ENCODE results near the gene LHFPL3. TPM values are rescaled to one million over a fixed set of nuclear protein-coding genes. Genes with fewer than 3 reads are reported as not detected.

The LHFPL3 gene
- total and polyA plus RNA-seq, 2 donors (not counting 3 experiments of a cell fraction or from before 2014, with no cell fraction given): not detected

DNA sequence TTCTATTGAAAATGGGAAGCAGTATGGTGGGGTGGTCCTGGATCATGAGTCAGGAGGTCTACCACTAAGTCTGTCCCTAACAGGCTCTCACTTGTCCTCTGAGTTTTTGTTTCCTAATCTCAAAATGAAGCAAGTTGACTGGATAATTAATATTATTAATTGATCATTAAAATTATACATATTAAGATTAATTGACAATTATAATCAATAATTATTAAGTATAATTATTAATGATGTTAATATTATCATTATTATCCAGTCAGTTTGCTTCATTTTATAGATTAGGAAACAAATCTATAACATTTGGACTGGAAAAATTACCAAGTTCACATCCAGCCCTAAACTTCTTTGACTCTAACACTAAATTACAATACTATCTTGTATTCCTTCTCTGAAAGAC is 511.4 kb downstream of the LHFPL3 start:
- no peaks in the 10 kb centered on the region for H3K79me2 ChIP-seq (ENCODE audit: control insufficient read depth, insufficient read depth, low read length)
- H3K27ac ChIP-seq (ENCODE audit: insufficient read depth, low read depth, low read length): no peak overlapping the region
- no peaks in the 10 kb centered on the region for H3K4me1 ChIP-seq (ENCODE audit: control insufficient read depth, extremely low read depth, insufficient read depth, low read length)
- no peaks in the 10 kb centered on the region for H3K9me3 ChIP-seq (replicated peaks; ENCODE audit: control insufficient read depth, insufficient read depth, low read length)
- CTCF ChIA-PET: interaction anchor here (1.2 kb wide), 1 partner anchor 196 kb away, joined by 4 read pairs; no protein-coding TSS in a partner anchor
- POLR2A ChIA-PET: no interaction called here
- TF ChIP-seq, protein P1, sequence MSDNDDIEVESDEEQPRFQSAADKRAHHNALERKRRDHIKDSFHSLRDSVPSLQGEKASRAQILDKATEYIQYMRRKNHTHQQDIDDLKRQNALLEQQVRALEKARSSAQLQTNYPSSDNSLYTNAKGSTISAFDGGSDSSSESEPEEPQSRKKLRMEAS (IDR thresholded peaks at IDR 0.05; ENCODE audit: insufficient read depth, insufficient read length): no peak
- dilution Hi-C loops (cut with MboI; ENCODE audit: extremely low pct_ligation_motif_present, low sequenced_read_pairs) (no loop called here), intact Hi-C loops (cut with micrococcal nuclease) (no loop called here)
- H3K4me3 ChIP-seq (replicated peaks in 1 of 3; ENCODE audit: insufficient read depth in 1 of 3, low read depth in 1 of 3, low read length in 3 of 3): no peak overlapping the region
- H3K9ac ChIP-seq (replicated peaks; ENCODE audit: extremely low read depth, insufficient read depth, low read length): no peak overlapping the region
- no peak overlapping the region for H2AFZ ChIP-seq (ENCODE audit: low read depth, low read length)
- DNase-seq (ENCODE audit: low read depth, low spot score) (no peak), FAIRE-seq (no peak)
- peaks cover 0 to 5% of the 10 kb centered on the region in 2 experiments for H3K27me3 ChIP-seq (ENCODE audit: control insufficient read depth in 2 of 2, insufficient read depth in 2 of 2, low read length in 2 of 2)
- H3K36me3 ChIP-seq (ENCODE audit: control insufficient read depth in 2 of 2, extremely low read depth in 1 of 2, insufficient read depth in 2 of 2, low read length in 2 of 2): no peaks in the 10 kb centered on the region
- BruUV-seq (replicated peaks): no TSS peak
- no peaks in the 10 kb centered on the region for H3K9me1 ChIP-seq (replicated peaks; ENCODE audit: control insufficient read depth, extremely low read depth, insufficient read depth, low read length)
- H3K4me2 ChIP-seq (ENCODE audit: insufficient read depth, low read length): no peak overlapping the region
- no peaks in the 10 kb centered on the region for H4K20me1 ChIP-seq (replicated peaks; ENCODE audit: control insufficient read depth, extremely low read depth, insufficient read depth, low read length)

GRCh38 chr7:104841798-104842197 is 513.4 kb downstream of the LHFPL3 start:
- FAIRE-seq: no peak
- no peak overlapping the region for H3K4me2 ChIP-seq (ENCODE audit: insufficient read depth, low read length)
- TF ChIP-seq CTCF (IDR thresholded peaks at IDR 0.05; ENCODE audit: extremely low read depth in 1 of 2, insufficient read depth in 1 of 2, low read depth in 1 of 2, low read length in 2 of 2): no peak
- no peak for TF ChIP-seq FOS (IDR thresholded peaks at IDR 0.05; ENCODE audit: borderline replicate concordance, insufficient read depth, low read length)
- no peak for TF ChIP-seq JUN (IDR thresholded peaks at IDR 0.05; ENCODE audit: borderline replicate concordance, insufficient read depth, insufficient read length, low read depth)
- TF ChIP-seq POLR2AphosphoS5 (IDR thresholded peaks at IDR 0.05; ENCODE audit: insufficient read depth, low read depth, low read length): no peak
- TF ChIP-seq MYC (IDR thresholded peaks at IDR 0.05; ENCODE audit: low read depth, low read length): no peak
- TF ChIP-seq, protein P1 (IDR thresholded peaks at IDR 0.05; ENCODE audit: insufficient read depth, insufficient read length): no peak
- TF ChIP-seq GATA2 (IDR thresholded peaks at IDR 0.05; ENCODE audit: insufficient read depth, insufficient read length, low read depth, low read length): no peak
- no peak for TF ChIP-seq EZH2 (IDR thresholded peaks at IDR 0.05; ENCODE audit: borderline replicate concordance, low read depth, low read length, severe bottlenecking)
- TF ChIP-seq POLR2A (IDR thresholded peaks at IDR 0.05; ENCODE audit: low read depth, low read length): no peak
- intact Hi-C loops (cut with micrococcal nuclease) (no loop called here), dilution Hi-C loops (cut with MboI; ENCODE audit: extremely low pct_ligation_motif_present, low sequenced_read_pairs) (no loop called here)
- no peak overlapping the region for H3K4me3 ChIP-seq (replicated peaks in 1 of 3; ENCODE audit: insufficient read depth in 1 of 3, low read depth in 1 of 3, low read length in 3 of 3)
- H2AFZ ChIP-seq (ENCODE audit: low read depth, low read length): no peak overlapping the region
- H3K27me3 ChIP-seq (ENCODE audit: control insufficient read depth in 2 of 2, insufficient read depth in 2 of 2, low read length in 2 of 2): peaks cover 4 to 10% of the 10 kb centered on the region in 2 experiments
- no peaks in the 10 kb centered on the region for H4K20me1 ChIP-seq (replicated peaks; ENCODE audit: control insufficient read depth, extremely low read depth, insufficient read depth, low read length)
- no peaks in the 10 kb centered on the region for H3K9me3 ChIP-seq (replicated peaks; ENCODE audit: control insufficient read depth, insufficient read depth, low read length)
- no TSS peak for BruUV-seq (replicated peaks)
- DNase-seq (ENCODE audit: low read depth, low spot score): no peak
- no peaks in the 10 kb centered on the region for H3K9me1 ChIP-seq (replicated peaks; ENCODE audit: control insufficient read depth, extremely low read depth, insufficient read depth, low read length)
- POLR2A ChIA-PET: no interaction called here
- no peaks in the 10 kb centered on the region for H3K79me2 ChIP-seq (ENCODE audit: control insufficient read depth, insufficient read depth, low read length)
- H3K27ac ChIP-seq (ENCODE audit: insufficient read depth, low read depth, low read length): no peak overlapping the region
- CTCF ChIA-PET: no interaction called here
- H3K9ac ChIP-seq (replicated peaks; ENCODE audit: extremely low read depth, insufficient read depth, low read length): no peak overlapping the region
- no peaks in the 10 kb centered on the region for H3K36me3 ChIP-seq (ENCODE audit: control insufficient read depth in 2 of 2, extremely low read depth in 1 of 2, insufficient read depth in 2 of 2, low read length in 2 of 2)
- no peaks in the 10 kb centered on the region for H3K4me1 ChIP-seq (ENCODE audit: control insufficient read depth, extremely low read depth, insufficient read depth, low read length)

Measured in endothelial cell of umbilical vein (primary cell).